Epithelial cell of proximal tubule (primary cell): ENCODE results near the gene SLC1A2. TPM values are rescaled to one million over a fixed set of nuclear protein-coding genes. Genes with fewer than 3 reads are reported as not detected.

Experiments
- DNase-seq: peaks from one replicate; pipeline ENCODE4 v3.0.0-alpha.2; 2011; ENCODE audit warnings: low read depth
- H3K4me3 ChIP-seq: 2 replicates; pipeline ENCODE4 v1.5.1; 2011; ENCODE audit warnings: low read depth, mild to moderate bottlenecking, low read length
- total RNA-seq: library from RNA; depleted of rRNA; stranded (reverse); fragments of >200 nt; gene quantifications from 2 replicates; pipeline ENCODE4 v1.2.3, GENCODE V29; 2015
- TF ChIP-seq, protein P1 (sequence below): conservative IDR thresholded peaks from 2 replicates; pipeline ENCODE4 v1.5.1; 2012; ENCODE audit warnings: low read depth, mild to moderate bottlenecking, low read length

Gene SLC1A2
- under 0.01 TPM in 1 of 2 replicates, not detected in the other for total RNA-seq

DNA sequence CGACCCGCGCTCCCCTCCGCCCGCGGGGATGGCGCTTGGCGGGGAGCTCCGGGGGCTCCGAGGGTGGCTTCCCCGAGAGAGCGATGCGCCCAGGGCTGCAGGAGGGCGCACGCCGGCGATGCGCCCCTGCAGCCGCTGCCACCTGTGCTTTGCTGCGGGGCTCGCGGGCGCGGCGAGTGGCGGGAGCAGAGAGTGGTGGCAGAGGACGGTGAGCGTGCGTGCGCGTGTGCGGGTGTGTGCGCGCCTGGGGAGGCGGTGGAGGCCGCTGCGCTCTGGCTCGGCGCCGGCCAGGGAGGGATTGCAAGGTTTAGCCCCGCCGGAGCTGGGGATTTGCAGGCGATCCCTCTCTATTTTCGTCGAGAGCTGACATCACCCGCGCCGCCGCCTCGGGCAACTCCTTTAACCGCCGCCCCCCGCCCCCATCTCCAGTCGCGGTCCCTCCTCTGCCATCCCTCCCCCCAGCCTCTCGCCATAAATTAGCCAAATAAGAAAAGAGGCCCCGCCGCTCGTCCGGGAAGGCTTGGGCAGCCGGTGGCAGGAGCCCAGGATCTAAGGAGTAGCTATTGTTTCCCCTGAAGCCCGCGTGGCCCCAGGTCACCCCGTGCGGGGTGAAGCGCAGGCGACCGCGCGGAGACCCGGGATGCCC lies at the start of gene SLC1A2:
TSS of gene SLC1A2 (minus strand) at position 375 of the 646 bp plus-strand sequence. CDS start 592 bp downstream, outside the sequence.
- peak within 1 kb of the TSS; percentile 14 for H3K4me3 ChIP-seq
- TF ChIP-seq, protein P1, sequence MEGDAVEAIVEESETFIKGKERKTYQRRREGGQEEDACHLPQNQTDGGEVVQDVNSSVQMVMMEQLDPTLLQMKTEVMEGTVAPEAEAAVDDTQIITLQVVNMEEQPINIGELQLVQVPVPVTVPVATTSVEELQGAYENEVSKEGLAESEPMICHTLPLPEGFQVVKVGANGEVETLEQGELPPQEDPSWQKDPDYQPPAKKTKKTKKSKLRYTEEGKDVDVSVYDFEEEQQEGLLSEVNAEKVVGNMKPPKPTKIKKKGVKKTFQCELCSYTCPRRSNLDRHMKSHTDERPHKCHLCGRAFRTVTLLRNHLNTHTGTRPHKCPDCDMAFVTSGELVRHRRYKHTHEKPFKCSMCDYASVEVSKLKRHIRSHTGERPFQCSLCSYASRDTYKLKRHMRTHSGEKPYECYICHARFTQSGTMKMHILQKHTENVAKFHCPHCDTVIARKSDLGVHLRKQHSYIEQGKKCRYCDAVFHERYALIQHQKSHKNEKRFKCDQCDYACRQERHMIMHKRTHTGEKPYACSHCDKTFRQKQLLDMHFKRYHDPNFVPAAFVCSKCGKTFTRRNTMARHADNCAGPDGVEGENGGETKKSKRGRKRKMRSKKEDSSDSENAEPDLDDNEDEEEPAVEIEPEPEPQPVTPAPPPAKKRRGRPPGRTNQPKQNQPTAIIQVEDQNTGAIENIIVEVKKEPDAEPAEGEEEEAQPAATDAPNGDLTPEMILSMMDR: no peak
- DNase-seq: no peak

DNA sequence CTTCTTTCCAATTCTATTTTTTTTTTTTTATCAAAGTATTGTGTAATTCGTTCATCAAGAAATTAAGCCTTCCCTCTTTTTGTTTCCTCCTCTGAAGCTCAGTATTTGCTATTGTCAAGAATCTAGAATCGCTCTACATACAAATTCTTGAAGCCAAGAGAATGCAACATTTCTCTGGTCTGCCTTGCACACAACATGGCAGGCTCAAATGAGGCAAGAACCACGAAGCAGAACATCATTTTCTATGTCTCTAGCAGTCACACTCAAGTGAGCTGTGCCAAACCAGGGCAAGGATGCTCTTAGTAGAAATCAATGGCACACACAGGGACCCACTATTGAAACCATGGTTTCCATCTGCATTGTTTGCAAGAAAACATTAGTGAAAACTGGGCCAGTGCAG lies 46.7 kb upstream of the SLC1A2 start:
- H3K4me3 ChIP-seq: no peak overlapping the region
- no peak for DNase-seq
- TF ChIP-seq, protein P1: no peak

DNA sequence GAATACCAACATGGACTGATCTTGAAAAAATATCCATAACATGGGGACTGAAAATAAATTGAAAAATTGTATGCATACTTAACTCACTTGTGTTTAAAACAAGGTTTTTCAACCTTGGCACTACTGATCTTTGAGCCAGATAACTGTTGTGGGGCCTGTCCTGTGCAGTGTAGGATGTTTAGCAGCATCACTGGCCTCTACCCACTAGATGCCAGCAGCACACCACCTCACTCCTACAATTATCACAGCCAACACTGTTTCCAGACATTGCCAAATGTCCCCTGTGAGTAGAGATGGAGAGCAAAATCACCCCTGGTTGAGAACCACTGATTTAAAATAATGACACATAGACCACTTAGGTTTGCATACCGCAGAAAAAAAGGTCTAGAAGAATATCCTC lies 45.0 kb upstream of the SLC1A2 start:
- no peak overlapping the region for H3K4me3 ChIP-seq
- no peak for DNase-seq
- TF ChIP-seq, protein P1: peak; percentile 42

DNA sequence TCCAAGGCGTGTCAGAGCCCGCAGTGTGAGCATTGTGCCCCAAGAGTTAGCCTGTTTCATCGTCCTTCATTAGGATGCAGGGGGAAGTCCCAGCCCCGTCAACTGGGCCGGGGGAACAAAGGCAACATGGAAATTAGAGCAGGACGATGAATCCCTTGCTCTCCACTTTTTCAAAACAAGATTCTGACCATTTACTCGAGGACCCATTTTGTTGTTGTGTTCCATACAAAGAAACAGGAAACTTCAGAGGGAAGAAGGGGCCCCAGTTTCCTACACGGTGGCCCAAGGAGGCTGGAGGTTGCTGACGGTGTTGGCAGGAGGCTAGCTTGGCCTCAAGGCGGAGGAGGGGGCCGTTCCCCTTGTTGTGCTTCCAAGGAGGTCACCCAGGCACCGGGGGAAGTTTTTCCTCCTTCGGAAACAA lies 44.0 kb upstream of the SLC1A2 start:
- no peak overlapping the region for H3K4me3 ChIP-seq
- TF ChIP-seq, protein P1: no peak
- no peak for DNase-seq

DNA sequence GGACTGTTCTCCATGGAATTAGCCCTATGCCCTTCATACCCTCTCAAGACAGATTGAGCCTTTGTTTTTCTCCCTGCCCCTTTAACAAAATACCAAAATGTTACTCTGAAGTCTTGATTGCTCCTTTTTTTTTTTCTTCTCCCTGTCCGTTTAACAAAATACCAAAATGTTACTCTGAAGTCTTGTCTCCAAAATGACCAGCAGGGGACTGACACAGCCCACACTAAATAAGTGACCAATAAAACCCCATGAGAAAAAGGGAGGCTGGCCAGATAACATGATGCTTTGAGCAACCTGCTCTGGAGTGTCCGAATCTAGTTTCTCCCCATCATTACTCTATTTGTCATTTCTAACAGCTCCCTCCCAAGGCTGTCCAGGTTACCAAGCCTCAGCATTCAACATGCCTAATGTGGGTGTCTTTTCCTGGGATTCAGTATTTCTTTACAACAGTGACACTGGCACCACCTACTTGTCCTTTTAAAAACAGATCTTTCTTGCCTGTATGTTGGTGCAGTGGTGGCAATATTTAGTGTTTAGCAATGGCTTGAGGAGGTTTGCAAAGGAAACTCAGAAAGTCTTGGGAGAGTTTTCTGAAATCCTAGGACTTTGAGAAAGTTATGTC lies 42.7 kb upstream of the SLC1A2 start:
- TF ChIP-seq, protein P1: peak; percentile 6
- DNase-seq: no peak
- H3K4me3 ChIP-seq: no peak overlapping the region

DNA sequence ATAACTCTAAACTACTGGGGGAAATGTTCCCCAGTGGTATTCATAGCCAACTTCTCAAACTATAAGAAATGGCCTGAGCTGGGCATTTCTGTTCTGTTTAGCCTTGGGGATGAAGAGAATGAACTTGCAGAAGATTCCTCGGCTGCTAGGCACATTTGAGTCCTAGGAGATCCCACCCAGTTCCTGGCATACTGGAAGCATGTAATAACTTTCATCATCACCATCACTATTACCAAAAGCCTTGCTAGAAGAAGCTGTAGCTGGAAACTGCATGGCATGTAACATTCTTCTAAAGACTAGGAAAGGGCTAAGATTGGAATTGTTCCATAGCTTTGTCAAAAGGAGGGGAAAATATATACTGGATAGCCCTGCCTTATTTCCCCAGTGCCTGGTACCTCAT lies 40.1 kb upstream of the SLC1A2 start:
- TF ChIP-seq, protein P1: no peak
- no peak overlapping the region for H3K4me3 ChIP-seq
- no peak for DNase-seq

DNA sequence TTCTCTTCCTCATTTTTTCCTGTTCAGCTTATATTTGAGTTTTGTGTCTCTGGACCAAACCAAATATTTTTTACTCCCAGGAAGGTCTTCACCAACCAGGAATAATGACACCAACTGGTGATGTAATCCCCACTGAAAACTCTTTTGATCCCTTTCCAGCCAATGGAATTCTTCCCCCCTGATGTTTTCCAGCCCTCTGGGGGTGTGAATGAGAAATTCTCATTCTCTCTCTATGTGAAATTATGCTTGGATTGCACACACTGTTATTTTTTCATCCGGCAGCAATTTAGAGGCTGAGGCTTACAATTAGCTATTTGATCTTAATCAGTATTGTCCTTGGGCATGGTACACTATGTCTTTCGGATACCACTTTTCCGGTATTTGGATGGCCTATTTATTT lies 39.5 kb upstream of the SLC1A2 start:
- TF ChIP-seq, protein P1: no peak
- H3K4me3 ChIP-seq: no peak overlapping the region
- no peak for DNase-seq
